Trophoblast cell (in vitro differentiated cells and primary cell): ENCODE results near the gene SHC1.

Experiments
- DNase-seq, 2 donors: peaks; one replicate each; pipeline ENCODE4 v3.0.0-alpha.2; 2016
- H2AFZ ChIP-seq: 2 replicates; pipeline ENCODE4 v1.6.1; 2013; ENCODE audit warnings: low read length, moderate library complexity, mild to moderate bottlenecking; ENCODE audit not compliant: insufficient read depth, poor library complexity
- H2AK5ac ChIP-seq: 2 replicates; pipeline ENCODE4 v1.6.1; 2013; ENCODE audit warnings: mild to moderate bottlenecking, low read length
- H2BK120ac ChIP-seq: 2 replicates; pipeline ENCODE4 v1.6.1; 2013; ENCODE audit warnings: low read length, mild to moderate bottlenecking, moderate library complexity; ENCODE audit not compliant: insufficient read depth, poor library complexity
- H2BK12ac ChIP-seq: 2 replicates; pipeline ENCODE4 v1.6.1; 2013; ENCODE audit warnings: mild to moderate bottlenecking, low read length, moderate library complexity
- H2BK5ac ChIP-seq: 2 replicates; pipeline ENCODE4 v1.6.1; 2013; ENCODE audit warnings: low read length, low read depth, moderate library complexity, mild to moderate bottlenecking; ENCODE audit not compliant: poor library complexity
- H3K14ac ChIP-seq: 2 replicates; pipeline ENCODE4 v1.6.1; 2013; ENCODE audit warnings: mild to moderate bottlenecking, low read length
- H3K18ac ChIP-seq: 2 replicates; pipeline ENCODE4 v1.6.1; 2013; ENCODE audit warnings: mild to moderate bottlenecking, low read length
- H3K23ac ChIP-seq: 2 replicates; pipeline ENCODE4 v1.6.1; 2013; ENCODE audit warnings: low read length
- H3K27ac ChIP-seq: 2 replicates; pipeline ENCODE4 v1.5.1; 2013; ENCODE audit warnings: low read depth, mild to moderate bottlenecking, inconsistent platforms, low read length, moderate library complexity
- H3K27me3 ChIP-seq: 2 replicates; pipeline ENCODE4 v1.6.1; 2013; ENCODE audit warnings: inconsistent platforms, mild to moderate bottlenecking, low read length, moderate library complexity; ENCODE audit not compliant: insufficient read depth
- H3K36me3 ChIP-seq, 2 experiments: 1 replicate in 1 of 2; 2 replicates in 1 of 2; pipeline ENCODE4 v1.6.1; 2013; ENCODE audit warnings: low read length in 2 of 2, mild to moderate bottlenecking in 2 of 2, moderate library complexity in 1 of 2; ENCODE audit not compliant: insufficient read depth in 2 of 2, control insufficient read depth in 1 of 2
- H3K4ac ChIP-seq: 2 replicates; pipeline ENCODE4 v1.6.1; 2013; ENCODE audit warnings: low read depth, mild to moderate bottlenecking, low read length, moderate library complexity
- H3K4me1 ChIP-seq, 2 experiments: 1 replicate in 1 of 2; 2 replicates in 1 of 2; pipeline ENCODE4 v1.6.1; 2013; ENCODE audit warnings: low read length in 2 of 2, mild to moderate bottlenecking in 2 of 2, moderate library complexity in 1 of 2; ENCODE audit not compliant: insufficient read depth in 2 of 2, control insufficient read depth in 1 of 2
- H3K4me2 ChIP-seq: 2 replicates; pipeline ENCODE4 v1.6.1; 2013; ENCODE audit warnings: inconsistent platforms, mild to moderate bottlenecking, low read length, moderate library complexity
- H3K4me3 ChIP-seq: 2 replicates; pipeline ENCODE4 v1.5.1; 2013; ENCODE audit warnings: mild to moderate bottlenecking, low read depth, low read length, inconsistent platforms
- H3K79me1 ChIP-seq: one replicate; pipeline ENCODE4 v1.6.1; 2013; ENCODE audit warnings: low read length
- H3K79me2 ChIP-seq: 2 replicates; pipeline ENCODE4 v1.6.1; 2013; ENCODE audit warnings: low read length, mild to moderate bottlenecking; ENCODE audit not compliant: control insufficient read depth, insufficient read depth, poor library complexity
- H3K9ac ChIP-seq: 2 replicates; pipeline ENCODE4 v1.6.1; 2013; ENCODE audit warnings: mild to moderate bottlenecking, low read length
- H3K9me3 ChIP-seq: 2 replicates; pipeline ENCODE4 v1.6.1; 2013; ENCODE audit warnings: low read depth, mild to moderate bottlenecking, control low read depth, inconsistent platforms, low read length; ENCODE audit not compliant: insufficient read depth
- H4K12ac ChIP-seq: 2 replicates; pipeline ENCODE4 v1.6.1; 2013; ENCODE audit warnings: low read depth, mild to moderate bottlenecking, low read length, moderate library complexity
- H4K8ac ChIP-seq: 2 replicates; pipeline ENCODE4 v1.6.1; 2013; ENCODE audit warnings: low read depth, mild to moderate bottlenecking, low read length, moderate library complexity
- H4K91ac ChIP-seq: one replicate; pipeline ENCODE4 v1.6.1; 2013; ENCODE audit warnings: low read depth, mild to moderate bottlenecking, low read length, moderate library complexity
- WGBS: extraction: QIAGEN DNeasy Blood & Tissue Kit; methylation state at CpG from one replicate; pipeline ENCODE4 v1.1.7; 2013; ENCODE audit warnings: missing lambda C conversion rate; ENCODE audit not compliant: insufficient read length, insufficient coverage; ENCODE audit errors: extremely low coverage; 5-methylcytosine and 5-hydroxymethylcytosine counted together

Gene SHC1

DNA sequence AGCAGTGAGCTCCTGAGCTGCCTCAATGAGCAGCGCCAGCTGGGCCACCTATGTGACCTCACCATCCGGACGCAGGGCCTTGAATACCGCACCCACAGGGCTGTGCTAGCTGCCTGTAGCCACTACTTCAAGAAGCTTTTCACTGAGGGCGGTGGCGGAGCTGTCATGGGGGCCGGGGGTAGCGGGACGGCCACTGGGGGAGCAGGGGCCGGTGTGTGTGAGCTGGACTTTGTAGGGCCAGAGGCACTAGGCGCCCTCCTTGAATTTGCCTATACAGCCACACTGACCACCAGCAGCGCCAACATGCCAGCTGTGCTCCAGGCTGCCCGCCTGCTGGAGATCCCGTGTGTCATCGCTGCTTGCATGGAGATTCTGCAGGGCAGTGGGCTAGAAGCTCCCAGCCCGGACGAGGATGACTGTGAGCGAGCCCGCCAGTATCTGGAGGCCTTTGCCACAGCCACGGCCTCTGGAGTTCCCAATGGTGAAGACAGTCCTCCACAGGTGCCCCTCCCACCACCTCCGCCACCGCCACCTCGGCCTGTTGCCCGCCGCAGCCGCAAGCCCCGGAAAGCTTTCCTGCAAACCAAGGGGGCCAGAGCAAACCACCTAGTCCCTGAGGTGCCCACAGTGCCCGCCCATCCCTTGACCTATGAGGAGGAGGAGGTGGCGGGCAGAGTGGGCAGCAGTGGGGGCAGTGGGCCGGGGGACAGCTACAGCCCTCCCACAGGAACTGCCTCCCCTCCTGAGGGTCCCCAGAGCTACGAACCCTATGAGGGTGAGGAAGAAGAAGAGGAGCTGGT lies 44.4 kb upstream of the SHC1 start:
- no peak for DNase-seq
- Histone ChIP-seq H4K8ac (no peak overlapping the region), H2BK12ac (no peak overlapping the region), H3K27me3 (no peaks in the 10 kb centered on the region), H3K36me3 (peaks cover 31 to 32% of the 10 kb centered on the region in 2 experiments), H3K9me3 (peaks cover 1% of the 10 kb centered on the region), H3K4me1 (peaks cover 22 to 25% of the 10 kb centered on the region in 2 experiments), H3K18ac (no peak overlapping the region), H3K79me2 (no peaks in the 10 kb centered on the region), H2BK5ac (no peak overlapping the region), H4K12ac (no peak overlapping the region), H3K23ac (no peak overlapping the region), H3K27ac (no peak overlapping the region), H2AFZ (no peak overlapping the region), H3K4me2 (no peak overlapping the region), H3K4ac (no peak overlapping the region), H2BK120ac (no peak overlapping the region), H3K9ac (no peak overlapping the region), H4K91ac (no peak overlapping the region), H3K4me3 (no peak overlapping the region), H2AK5ac (no peak overlapping the region), H3K14ac (no peak overlapping the region), H3K79me1 (peaks cover 15% of the 10 kb centered on the region)
- no CpG with 5 or more reads among the region's 31 CpGs for WGBS

DNA sequence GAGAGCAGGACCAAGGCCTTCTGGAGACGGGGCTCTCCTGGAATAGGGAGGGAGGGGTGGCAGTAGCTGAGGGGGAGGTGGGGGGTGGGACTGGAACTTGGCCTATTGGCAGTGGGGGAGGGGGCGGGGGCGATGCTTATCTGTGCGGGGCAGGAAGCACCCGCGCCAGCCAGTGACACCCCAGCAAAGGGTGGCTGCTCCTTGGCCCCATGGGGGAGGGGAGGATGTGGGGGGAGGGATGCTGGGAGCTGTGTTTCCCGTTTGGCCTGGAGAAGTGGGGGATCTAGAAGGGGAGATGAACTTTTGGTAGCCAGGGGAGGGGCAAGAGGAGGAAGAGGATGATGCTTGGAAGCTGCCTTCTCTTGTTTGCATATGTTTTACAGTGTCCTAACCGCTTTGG lies 43.1 kb upstream of the SHC1 start:
- H3K79me1 ChIP-seq = peaks cover 15% of the 10 kb centered on the region
- H3K9ac ChIP-seq = no peak overlapping the region
- no peak overlapping the region for H3K18ac ChIP-seq
- peaks cover 15 to 20% of the 10 kb centered on the region in 2 experiments for H3K4me1 ChIP-seq
- peaks cover 31 to 32% of the 10 kb centered on the region in 2 experiments for H3K36me3 ChIP-seq
- no peaks in the 10 kb centered on the region for H3K27me3 ChIP-seq
- H3K79me2 ChIP-seq = peaks cover 3% of the 10 kb centered on the region
- no peak overlapping the region for H2BK120ac ChIP-seq
- H4K12ac ChIP-seq = no peak overlapping the region
- H4K91ac ChIP-seq = no peak overlapping the region
- no peak overlapping the region for H2AFZ ChIP-seq
- no CpG with 5 or more reads among the region's 8 CpGs for WGBS
- H3K4me3 ChIP-seq = no peak overlapping the region
- no peak overlapping the region for H3K4me2 ChIP-seq
- H2BK12ac ChIP-seq = no peak overlapping the region
- no peak overlapping the region for H3K4ac ChIP-seq
- H3K9me3 ChIP-seq = peaks cover 1% of the 10 kb centered on the region
- H2BK5ac ChIP-seq = no peak overlapping the region
- no peak overlapping the region for H2AK5ac ChIP-seq
- no peak overlapping the region for H3K14ac ChIP-seq
- no peak overlapping the region for H4K8ac ChIP-seq
- H3K23ac ChIP-seq = no peak overlapping the region
- DNase-seq = no peak
- no peak overlapping the region for H3K27ac ChIP-seq

DNA sequence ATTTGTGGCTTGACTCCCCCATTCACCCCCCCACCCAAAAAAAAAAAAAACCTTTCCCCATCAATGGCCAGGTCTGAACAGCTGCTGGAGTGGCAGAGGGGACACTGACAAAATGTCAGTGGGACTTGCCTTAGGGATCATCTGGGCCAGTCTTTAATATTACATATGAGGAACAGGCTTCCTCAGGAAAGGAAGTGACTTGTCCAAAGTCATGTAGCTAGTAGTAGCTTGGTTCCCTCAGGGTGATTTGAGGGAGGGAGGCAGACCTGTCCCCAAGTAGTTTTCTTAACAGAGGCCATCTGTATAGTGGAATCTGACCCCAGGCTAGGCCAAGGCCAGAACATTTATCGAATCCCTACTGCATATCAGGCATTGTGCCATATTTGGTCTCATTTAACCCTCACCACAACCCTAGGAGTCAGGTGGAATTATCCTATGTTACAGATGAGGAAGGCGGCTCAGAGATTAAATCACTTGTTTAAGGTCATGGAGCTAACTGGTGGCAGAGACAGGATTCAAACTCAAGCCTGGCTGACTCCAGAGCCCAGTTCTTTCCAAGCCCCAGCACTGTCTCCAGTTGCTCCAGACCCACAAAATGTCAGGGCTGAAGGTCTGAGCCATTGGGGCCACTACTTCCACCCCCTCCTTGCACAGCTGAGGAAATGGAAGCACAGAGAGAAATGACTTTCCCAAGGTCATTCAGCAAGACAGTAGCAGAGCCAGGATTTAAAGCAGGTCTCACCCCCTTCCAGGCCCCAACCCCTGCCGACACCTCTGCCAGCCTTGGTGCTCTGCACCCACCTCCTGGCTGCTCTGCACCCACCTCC lies 42.4 kb upstream of the SHC1 start:
- Histone ChIP-seq H3K79me1 (peaks cover 14% of the 10 kb centered on the region), H3K14ac (no peak overlapping the region), H2BK5ac (no peak overlapping the region), H3K79me2 (peaks cover 3% of the 10 kb centered on the region), H3K36me3 (peaks cover 31 to 32% of the 10 kb centered on the region in 2 experiments), H3K23ac (no peak overlapping the region), H3K27ac (no peak overlapping the region), H3K18ac (peak overlapping the region; percentile 29), H3K4me3 (no peak overlapping the region), H2AK5ac (no peak overlapping the region), H4K91ac (no peak overlapping the region), H4K12ac (no peak overlapping the region), H3K9me3 (peaks cover 1% of the 10 kb centered on the region), H2BK120ac (no peak overlapping the region), H2AFZ (no peak overlapping the region), H3K27me3 (no peaks in the 10 kb centered on the region), H2BK12ac (no peak overlapping the region), H4K8ac (no peak overlapping the region), H3K4ac (no peak overlapping the region), H3K9ac (no peak overlapping the region), H3K4me2 (no peak overlapping the region), H3K4me1 (peaks cover 16 to 24% of the 10 kb centered on the region in 2 experiments)
- WGBS = no CpG with 5 or more reads among the region's 3 CpGs
- DNase-seq = no peak

DNA sequence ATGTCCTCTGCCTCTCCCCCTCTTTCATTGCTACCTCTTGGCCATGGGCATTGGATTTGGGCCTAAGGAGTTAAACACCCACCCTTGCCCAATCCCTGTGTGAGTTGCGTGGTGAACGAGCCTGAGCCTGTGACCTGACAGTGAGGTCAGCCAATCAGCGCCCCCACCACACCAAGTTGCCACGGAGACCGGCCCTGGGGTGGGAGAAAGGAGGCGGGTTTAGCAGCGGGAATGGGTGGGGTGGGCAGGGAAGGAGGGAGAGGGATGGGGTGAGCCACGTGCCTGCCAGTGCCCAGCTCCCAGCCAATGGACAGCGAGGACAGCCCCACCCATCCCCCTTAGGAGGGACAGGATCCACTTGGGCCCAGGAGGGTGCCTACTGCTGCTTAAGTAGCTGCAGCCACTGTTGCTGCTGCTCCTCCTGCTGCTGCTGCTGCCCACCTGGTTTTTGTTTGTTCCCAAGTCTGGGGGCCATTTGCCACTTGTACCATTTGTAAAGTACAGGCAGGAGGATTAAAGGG lies 41.5 kb upstream of the SHC1 start:
- Histone ChIP-seq H3K27me3 (no peaks in the 10 kb centered on the region), H3K27ac (no peak overlapping the region), H3K14ac (no peak overlapping the region), H2BK12ac (no peak overlapping the region), H4K91ac (no peak overlapping the region), H3K4me1 (peaks cover 14 to 22% of the 10 kb centered on the region in 2 experiments), H4K12ac (no peak overlapping the region), H2BK5ac (no peak overlapping the region), H3K9me3 (peaks cover 1% of the 10 kb centered on the region), H3K79me1 (peaks cover 6% of the 10 kb centered on the region), H3K4ac (no peak overlapping the region), H2BK120ac (no peak overlapping the region), H4K8ac (no peak overlapping the region), H3K9ac (no peak overlapping the region), H3K79me2 (peaks cover 3% of the 10 kb centered on the region), H3K4me3 (no peak overlapping the region), H2AK5ac (no peak overlapping the region), H3K4me2 (no peak overlapping the region), H2AFZ (no peak overlapping the region), H3K23ac (no peak overlapping the region), H3K36me3 (peaks cover 31 to 32% of the 10 kb centered on the region in 2 experiments), H3K18ac (no peak overlapping the region)
- DNase-seq = no peak
- WGBS = no CpG with 5 or more reads among the region's 9 CpGs
